Measurements from ENCODE around the gene SCG2.

Gene SCG2

DNA sequence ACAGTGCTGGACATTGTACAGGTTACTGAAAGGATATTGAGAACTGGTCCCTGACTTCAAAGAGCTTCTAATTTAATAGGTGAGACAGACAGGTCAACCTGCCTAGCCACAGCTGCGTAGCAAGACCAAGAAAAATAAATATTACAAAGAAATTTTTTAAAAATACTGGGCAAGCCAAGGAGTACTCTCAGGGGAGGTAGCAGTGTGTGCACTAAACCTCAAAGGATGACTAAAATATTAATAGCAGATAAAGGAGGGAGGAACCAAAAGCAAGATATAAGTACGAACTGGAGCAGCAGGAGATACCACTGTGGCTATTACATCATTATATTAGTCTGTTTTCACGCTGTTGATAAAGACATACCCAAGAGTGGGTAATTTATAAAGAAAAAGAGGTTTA lies 14.9 kb downstream of the SCG2 start:
- no peak for DNase-seq
- in situ Hi-C loops (cut with MboI; ENCODE audit: low pct_unique_long_range_greater_than_20kb, low sequenced_read_pairs) = no loop called here

DNA sequence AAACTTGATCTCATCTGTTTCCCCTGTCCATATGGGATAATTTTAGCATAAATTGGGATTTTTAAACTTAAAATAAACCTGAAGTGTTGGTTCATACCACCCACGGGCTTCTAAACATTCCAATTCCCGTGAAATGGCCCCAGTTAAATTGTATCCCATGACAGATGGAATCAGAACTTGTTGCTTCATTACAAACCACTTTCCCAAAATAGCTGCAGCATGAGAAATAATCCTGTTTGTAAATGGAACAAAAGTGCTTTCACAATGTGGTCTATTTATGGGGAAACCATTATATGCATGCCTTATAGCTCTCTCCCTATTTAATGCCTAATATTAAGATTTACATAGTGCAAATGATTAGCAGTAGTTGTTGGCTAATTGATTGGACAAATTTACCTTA lies 15.9 kb downstream of the SCG2 start:
- no peak for DNase-seq
- in situ Hi-C loops (cut with MboI; ENCODE audit: low pct_unique_long_range_greater_than_20kb, low sequenced_read_pairs) = no loop called here

DNA sequence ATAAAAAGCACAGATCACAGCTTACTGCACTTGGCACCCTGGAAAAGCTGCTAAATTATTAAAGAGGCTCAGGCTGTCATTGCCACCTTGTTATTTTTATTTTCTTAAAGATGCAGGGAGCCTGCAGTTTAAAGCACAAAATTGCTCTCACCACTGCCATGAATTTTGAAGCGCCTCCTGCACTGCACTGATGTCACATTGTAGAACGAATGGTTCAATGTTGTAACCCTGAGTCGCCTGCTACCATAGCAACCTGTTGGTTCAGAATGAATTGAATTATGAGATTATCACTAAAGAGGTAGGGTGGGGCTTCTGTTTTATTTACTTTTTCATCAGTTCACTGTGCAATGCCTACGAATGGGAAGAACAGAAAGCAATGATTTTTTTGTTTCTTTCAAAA lies 16.5 kb downstream of the SCG2 start:
- in situ Hi-C loops (cut with MboI; ENCODE audit: low pct_unique_long_range_greater_than_20kb, low sequenced_read_pairs) = no loop called here

DNA sequence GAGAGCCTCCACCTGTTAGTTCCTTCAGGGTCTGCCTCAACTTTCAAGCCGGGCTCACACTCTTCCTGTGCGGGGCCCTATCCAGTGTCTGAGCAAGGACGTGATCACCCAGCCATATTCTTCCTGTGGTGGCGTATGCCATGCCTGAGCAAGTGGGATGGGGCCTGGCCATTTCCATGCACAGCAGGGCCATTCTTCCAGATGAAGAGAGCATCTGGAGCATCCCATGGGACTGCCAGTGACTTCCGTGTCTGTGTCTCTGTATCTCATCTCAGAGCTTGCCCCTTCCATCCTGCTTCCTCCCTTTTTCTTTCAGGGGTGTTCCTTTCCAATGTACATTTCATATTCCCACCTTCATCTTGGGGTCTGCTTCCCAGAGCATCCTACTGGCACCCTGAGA lies 20.2 kb downstream of the SCG2 start:
- in situ Hi-C loops (cut with MboI; ENCODE audit: low pct_unique_long_range_greater_than_20kb, low sequenced_read_pairs) = no loop called here

More for the DNA sequence above, 16.5 kb downstream of the SCG2 start:
- DNase-seq = no peak

DNA sequence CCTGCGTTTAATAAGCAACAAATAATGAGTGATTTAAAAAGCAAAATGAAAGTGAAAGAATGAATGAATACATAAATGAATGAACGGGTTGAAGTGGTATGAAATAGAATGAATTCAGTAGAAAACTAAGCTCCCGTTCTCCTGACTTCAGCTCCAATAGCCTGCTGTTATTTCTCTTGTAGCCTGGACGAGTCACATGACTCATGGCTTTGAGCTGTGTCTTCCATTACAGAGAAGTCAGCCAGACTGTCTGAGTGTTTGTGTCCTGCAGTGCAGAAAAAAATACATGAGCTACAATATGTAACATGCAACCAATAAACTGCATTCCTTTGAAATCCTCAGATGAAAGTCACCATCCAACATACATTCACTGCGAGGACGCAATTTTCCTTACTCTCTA lies 21.2 kb downstream of the SCG2 start:
- in situ Hi-C loops (cut with MboI; ENCODE audit: low pct_unique_long_range_greater_than_20kb, low sequenced_read_pairs) = no loop called here
- DNase-seq = no peak

More for the DNA sequence above, 20.2 kb downstream of the SCG2 start:
- DNase-seq = no peak

DNA sequence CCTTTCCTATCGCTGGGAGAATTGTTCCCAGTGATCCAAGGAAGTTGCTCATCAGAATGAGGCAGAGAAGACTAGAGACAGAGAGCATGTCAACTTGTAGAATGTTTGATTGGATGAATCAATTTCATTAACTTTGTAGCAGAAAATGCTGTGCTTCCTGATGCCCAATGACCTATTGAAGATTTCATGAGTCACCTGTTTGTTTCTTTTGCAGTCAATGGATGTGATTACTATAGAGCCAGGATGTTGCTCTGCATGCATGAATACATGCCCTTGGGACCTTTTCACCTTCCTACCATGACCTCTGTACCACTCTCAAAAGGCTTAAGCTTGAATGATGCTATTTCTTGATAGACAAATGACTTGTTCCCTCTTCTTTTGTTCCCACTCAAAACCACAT lies 23.3 kb downstream of the SCG2 start:
- in situ Hi-C loops (cut with MboI; ENCODE audit: low pct_unique_long_range_greater_than_20kb, low sequenced_read_pairs) = no loop called here
- DNase-seq = no peak

DNA sequence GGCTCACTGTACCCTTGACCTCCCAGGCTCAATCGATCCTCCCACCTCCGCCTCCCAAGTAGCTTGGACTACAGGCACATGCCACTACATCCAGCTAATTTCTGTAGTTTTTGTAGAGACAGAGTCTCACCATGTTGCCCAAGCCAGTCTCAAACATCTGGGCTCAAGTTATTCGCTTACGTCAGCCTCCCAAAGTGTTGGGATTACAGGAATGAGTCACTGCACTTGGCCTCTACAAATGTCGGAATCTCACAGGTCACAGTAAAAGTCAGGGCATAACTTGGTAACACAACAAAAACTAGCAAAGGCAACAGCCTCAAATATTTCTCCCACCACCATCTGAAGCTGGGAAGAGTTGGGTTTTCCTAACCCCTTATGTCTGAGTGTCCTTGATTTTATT lies 25.3 kb downstream of the SCG2 start:
- DNase-seq = no peak

DNA sequence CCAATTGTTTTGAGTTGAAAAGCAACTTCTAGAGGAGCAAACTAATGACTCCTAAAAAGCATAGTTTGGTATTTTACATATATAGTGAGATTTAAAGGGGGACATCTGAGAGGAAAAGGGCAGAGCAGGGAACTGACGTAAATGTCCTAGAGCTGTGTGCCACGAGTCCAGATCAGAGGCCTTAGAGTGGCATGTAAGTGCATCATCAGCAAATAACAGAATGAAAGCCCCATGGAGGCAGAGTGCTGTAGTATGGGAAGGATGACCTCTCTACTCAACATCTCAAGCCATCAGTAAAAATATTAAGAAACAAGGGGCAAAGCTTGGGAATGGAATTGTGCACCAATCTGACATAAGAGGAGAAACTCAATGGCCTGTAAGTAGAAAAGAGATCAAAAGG lies 31.4 kb downstream of the SCG2 start:
- DNase-seq = no peak
- in situ Hi-C loops (cut with MboI; ENCODE audit: low pct_unique_long_range_greater_than_20kb, low sequenced_read_pairs) = no loop called here

More for the DNA sequence above, 25.3 kb downstream of the SCG2 start:
- in situ Hi-C loops (cut with MboI; ENCODE audit: low pct_unique_long_range_greater_than_20kb, low sequenced_read_pairs) = no loop called here

DNA sequence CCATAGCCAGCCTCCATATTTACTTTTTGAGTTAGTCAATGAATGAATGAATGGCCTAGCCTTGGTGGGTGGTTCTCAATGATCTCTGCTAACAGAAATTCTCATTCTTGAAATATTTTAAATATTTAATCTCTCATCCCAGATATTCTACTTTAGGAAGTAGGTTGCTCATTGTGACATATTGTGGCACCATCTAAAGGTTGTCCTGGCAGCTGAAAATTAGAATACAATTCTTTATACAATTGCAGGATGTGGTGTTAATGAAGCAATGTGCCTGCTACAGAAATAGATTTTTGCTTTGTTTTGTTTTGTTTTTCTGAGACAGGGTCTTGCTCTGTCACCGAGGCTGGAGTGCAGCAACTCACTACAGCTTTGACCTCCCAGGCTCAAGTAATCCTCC lies 35.8 kb downstream of the SCG2 start:
- in situ Hi-C loops (cut with MboI; ENCODE audit: low pct_unique_long_range_greater_than_20kb, low sequenced_read_pairs) = no loop called here
- DNase-seq = no peak

DNA sequence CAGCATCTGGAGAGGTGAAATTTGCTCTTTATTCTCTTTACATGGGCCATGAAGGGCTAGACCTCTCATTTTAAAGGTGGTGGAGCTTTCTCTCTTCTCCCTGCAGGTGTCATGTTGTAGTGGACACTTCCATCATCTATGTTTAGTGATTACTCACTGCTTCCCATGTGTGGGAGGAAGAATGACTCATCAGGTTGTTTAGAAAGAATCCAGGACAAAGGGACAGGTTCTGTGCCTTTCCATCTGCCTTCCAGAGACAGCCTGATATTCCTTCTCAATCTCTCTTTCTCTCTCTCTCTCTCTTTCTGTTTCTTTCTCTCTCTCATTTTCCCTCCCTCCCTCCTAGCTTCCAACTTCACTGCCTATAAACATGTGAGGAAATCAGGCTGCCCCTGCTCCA lies 38.7 kb downstream of the SCG2 start:
- in situ Hi-C loops (cut with MboI; ENCODE audit: low pct_unique_long_range_greater_than_20kb, low sequenced_read_pairs) = no loop called here
- no peak for DNase-seq

DNA sequence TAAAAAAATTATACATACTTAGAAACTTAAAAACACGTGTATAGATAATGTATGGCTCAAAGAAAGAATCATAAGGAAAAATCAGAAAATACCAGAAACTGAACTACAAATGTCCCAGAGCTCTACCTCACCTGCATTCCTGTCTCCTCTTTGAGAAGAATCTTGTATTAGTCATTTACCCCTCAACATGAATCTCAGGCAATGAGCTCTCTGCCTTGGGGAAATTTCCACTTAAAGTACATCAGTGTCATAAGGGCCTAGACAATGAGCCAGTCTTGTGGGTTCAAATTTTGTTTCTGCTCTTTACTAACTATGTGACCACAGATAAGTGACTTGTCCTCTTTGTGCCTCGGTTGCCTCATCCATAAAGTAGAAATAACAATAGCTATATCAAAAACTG lies 40.1 kb downstream of the SCG2 start:
- in situ Hi-C loops (cut with MboI; ENCODE audit: low pct_unique_long_range_greater_than_20kb, low sequenced_read_pairs) = no loop called here
- no peak for DNase-seq

DNA sequence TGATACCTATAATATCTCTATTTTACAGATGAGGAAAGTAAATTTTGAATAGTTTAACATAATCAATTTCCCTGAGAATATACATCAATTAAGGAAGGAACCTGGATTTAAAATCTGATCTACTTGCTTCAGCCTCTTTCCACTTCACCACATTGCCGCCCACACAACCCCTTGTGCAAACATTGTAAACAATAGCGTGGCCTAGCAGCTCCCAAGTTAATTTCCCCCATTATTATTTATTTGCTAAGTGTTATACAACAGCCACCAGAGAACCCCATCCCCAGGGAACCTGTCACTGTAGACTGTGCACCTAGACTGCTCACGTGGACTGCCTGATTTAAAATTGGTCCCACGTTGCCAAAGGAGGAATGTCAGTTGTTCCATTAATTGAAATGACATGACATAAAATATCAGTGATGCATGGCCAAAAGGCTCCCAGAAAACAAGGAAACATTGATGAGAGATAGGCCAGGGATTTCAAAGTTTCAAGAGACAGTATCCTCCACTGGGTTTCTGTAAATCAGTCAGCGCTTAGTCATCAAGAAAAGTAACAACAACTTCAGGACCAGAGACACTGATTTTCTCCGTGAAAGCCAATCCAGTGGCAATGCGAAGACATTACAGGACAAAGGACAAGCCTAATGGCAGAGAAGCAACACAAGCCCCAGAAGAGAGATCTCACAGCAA lies 41.3 kb downstream of the SCG2 start:
- in situ Hi-C loops (cut with MboI; ENCODE audit: low pct_unique_long_range_greater_than_20kb, low sequenced_read_pairs) = no loop called here
- DNase-seq = no peak

DNA sequence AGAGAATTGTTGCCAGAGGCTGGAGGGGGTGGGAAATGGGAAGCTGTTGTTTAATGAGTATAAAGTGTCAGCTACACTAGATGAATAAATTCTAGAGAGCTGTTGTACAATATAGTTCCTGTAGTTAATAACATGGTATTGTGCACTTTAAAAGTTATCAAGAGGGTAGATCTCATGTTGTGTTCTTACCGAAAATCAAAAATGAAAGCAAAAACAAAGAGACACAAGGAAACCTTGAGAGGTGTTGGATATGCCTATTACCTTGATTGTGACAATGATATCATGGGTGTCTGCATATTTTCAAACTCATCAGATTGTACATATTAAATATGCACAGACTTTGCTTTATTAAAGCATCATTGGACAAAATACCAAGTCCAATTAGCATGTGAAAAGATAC lies 43.2 kb downstream of the SCG2 start:
- in situ Hi-C loops (cut with MboI; ENCODE audit: low pct_unique_long_range_greater_than_20kb, low sequenced_read_pairs) = no loop called here

DNA sequence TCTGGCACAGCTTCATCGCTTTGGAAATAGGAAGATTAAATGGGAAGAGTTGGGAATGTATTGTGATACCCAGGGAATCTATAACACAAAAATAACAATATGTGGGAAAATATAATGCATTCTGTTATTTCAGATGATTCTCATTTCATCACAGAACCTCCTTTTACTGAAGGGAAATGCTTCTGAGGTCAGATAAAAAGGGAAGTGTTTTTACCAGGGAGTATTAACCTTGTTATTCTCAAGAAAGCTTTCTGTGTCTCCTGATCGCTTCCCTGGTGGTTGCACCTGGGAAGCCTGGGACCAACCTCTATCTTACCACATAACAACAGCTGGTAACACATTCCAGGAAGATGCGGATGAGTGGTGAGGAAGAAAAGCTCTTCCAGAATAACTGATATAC lies 47.2 kb downstream of the SCG2 start:
- no peak for DNase-seq
- in situ Hi-C loops (cut with MboI; ENCODE audit: low pct_unique_long_range_greater_than_20kb, low sequenced_read_pairs) = no loop called here

More for the DNA sequence above, 43.2 kb downstream of the SCG2 start:
- no peak for DNase-seq

DNA sequence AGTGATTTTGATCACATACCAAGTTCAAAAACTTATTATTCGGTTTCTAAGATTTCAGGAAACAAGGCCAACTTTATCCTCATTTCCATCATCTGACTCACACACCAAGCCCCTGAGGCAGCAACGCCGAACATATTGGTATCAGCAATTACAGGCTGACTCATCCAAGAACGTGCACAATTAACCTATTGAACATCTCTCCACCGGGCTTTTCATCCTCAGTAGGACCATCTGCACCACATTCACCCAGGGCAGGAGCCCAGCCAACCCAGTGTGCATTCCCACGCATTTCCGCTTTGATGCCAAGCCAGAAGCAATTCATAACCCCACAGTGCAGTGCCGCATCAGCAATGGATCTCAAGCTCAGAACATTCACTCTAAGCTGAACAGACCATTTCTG lies 52.9 kb downstream of the SCG2 start:
- in situ Hi-C loops (cut with MboI; ENCODE audit: low pct_unique_long_range_greater_than_20kb, low sequenced_read_pairs) = no loop called here

DNA sequence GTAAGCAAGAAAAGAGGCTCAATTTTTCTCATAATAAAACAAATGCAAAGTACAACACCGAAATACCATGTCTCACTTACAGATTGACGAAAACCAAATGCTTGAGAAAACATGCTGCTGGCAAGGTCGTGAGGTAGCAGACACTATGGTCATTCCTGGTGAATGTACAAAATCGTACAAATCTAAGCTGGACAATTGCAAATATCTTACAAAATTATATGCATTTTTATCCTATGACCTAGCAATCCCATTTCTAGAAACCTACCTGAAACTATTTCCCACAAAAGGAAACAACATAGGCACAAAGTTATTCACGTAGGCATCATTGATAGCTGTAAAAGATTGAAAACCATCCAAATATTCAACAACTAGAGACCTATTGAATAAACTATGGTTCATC lies 54.0 kb downstream of the SCG2 start:
- no peak for DNase-seq
- in situ Hi-C loops (cut with MboI; ENCODE audit: low pct_unique_long_range_greater_than_20kb, low sequenced_read_pairs) = no loop called here

More for the DNA sequence above, 52.9 kb downstream of the SCG2 start:
- DNase-seq = no peak
